DND-41 (cell line): ENCODE measurements around the gene PLAAT5.

Source experiments
- ATAC-seq: fragments of 200-7000 bp; cut with Tn5 transposase; 3 replicates; pipeline ENCODE4 v1.9.1; 2021; ENCODE audit warnings: low read depth; ENCODE audit not compliant: insufficient read depth
- DNase-seq: peaks from one replicate; pipeline ENCODE4 v3.0.0-alpha.2; 2020
- H2AFZ ChIP-seq: 2 replicates; pipeline ENCODE4 v1.6.0; 2012; ENCODE audit warnings: low read depth, low read length
- H3K27ac ChIP-seq: 2 replicates; pipeline ENCODE4 v1.5.1; 2012; ENCODE audit warnings: low read length, inconsistent platforms
- H3K27me3 ChIP-seq: fragments of 200-600 bp; sonication (generic); 2 replicates; pipeline ENCODE4 v1.6.0; 2012; ENCODE audit warnings: low read length, mild to moderate bottlenecking, inconsistent platforms; ENCODE audit not compliant: insufficient read depth, poor library complexity
- H3K36me3 ChIP-seq: 2 replicates; pipeline ENCODE4 v1.5.1; 2012; ENCODE audit warnings: low read length, inconsistent platforms; ENCODE audit not compliant: insufficient read depth
- H3K4me1 ChIP-seq: 2 replicates; pipeline ENCODE4 v1.5.1; 2012; ENCODE audit warnings: mild to moderate bottlenecking, low read length; ENCODE audit not compliant: insufficient read depth
- H3K4me2 ChIP-seq: 2 replicates; pipeline ENCODE4 v1.6.0; 2012; ENCODE audit warnings: mild to moderate bottlenecking, moderate library complexity, low read length, inconsistent platforms; ENCODE audit not compliant: insufficient read depth
- H3K4me3 ChIP-seq, 2 experiments: fragments of 200-600 bp in 1 of 2; shearing (Covaris generic) in 1 of 2; 2 replicates each; pipeline ENCODE4 v1.5.1; 2012 to 2016; ENCODE audit warnings: inconsistent platforms in 2 of 2, low read length in 2 of 2, mild to moderate bottlenecking in 2 of 2, low read depth in 1 of 2, moderate library complexity in 1 of 2
- H3K79me2 ChIP-seq: 2 replicates; pipeline ENCODE4 v1.6.0; 2012; ENCODE audit warnings: low read length, inconsistent platforms; ENCODE audit not compliant: insufficient read depth
- H3K9ac ChIP-seq: 2 replicates; pipeline ENCODE4 v1.6.0; 2012; ENCODE audit warnings: low read depth, mild to moderate bottlenecking, inconsistent platforms, low read length, moderate library complexity
- H3K9me3 ChIP-seq: 2 replicates; pipeline ENCODE4 v1.5.1; 2012; ENCODE audit warnings: low read length, moderate library complexity, mild to moderate bottlenecking, inconsistent platforms; ENCODE audit not compliant: insufficient read depth, severe bottlenecking
- H4K20me1 ChIP-seq: 2 replicates; pipeline ENCODE4 v1.6.0; 2012; ENCODE audit warnings: low read length; ENCODE audit not compliant: insufficient read depth
- EZH2 ChIP-seq: IDR thresholded peaks from 3 replicates; pipeline ENCODE4 v1.6.1; 2012; ENCODE audit warnings: borderline replicate concordance, low read depth, mild to moderate bottlenecking, moderate library complexity, low read length, inconsistent platforms; ENCODE audit not compliant: severe bottlenecking
- TF ChIP-seq, protein P1 (sequence below): IDR thresholded peaks from 2 replicates; pipeline ENCODE4 v1.5.1; 2012; ENCODE audit warnings: borderline replicate concordance, low read length, moderate library complexity, mild to moderate bottlenecking; ENCODE audit not compliant: poor library complexity, severe bottlenecking; ENCODE audit errors: extremely low read depth

PLAAT5 gene

GRCh38 chr11:63507511-63507910 lies 16.5 kb upstream of the PLAAT5 start:
- H3K27me3 ChIP-seq = no peaks in the 10 kb centered on the region
- no peak overlapping the region for H3K4me3 ChIP-seq
- no peaks in the 10 kb centered on the region for H3K4me1 ChIP-seq
- H3K4me2 ChIP-seq = no peak overlapping the region
- H3K9me3 ChIP-seq = no peaks in the 10 kb centered on the region
- H2AFZ ChIP-seq = no peak overlapping the region
- H3K9ac ChIP-seq = no peak overlapping the region
- no peaks in the 10 kb centered on the region for H3K79me2 ChIP-seq
- no peak for DNase-seq
- H3K27ac ChIP-seq = no peak overlapping the region
- TF ChIP-seq EZH2 = no peak
- TF ChIP-seq, protein P1, sequence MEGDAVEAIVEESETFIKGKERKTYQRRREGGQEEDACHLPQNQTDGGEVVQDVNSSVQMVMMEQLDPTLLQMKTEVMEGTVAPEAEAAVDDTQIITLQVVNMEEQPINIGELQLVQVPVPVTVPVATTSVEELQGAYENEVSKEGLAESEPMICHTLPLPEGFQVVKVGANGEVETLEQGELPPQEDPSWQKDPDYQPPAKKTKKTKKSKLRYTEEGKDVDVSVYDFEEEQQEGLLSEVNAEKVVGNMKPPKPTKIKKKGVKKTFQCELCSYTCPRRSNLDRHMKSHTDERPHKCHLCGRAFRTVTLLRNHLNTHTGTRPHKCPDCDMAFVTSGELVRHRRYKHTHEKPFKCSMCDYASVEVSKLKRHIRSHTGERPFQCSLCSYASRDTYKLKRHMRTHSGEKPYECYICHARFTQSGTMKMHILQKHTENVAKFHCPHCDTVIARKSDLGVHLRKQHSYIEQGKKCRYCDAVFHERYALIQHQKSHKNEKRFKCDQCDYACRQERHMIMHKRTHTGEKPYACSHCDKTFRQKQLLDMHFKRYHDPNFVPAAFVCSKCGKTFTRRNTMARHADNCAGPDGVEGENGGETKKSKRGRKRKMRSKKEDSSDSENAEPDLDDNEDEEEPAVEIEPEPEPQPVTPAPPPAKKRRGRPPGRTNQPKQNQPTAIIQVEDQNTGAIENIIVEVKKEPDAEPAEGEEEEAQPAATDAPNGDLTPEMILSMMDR = no peak
- ATAC-seq = no peak
- H4K20me1 ChIP-seq = no peaks in the 10 kb centered on the region
- no peaks in the 10 kb centered on the region for H3K36me3 ChIP-seq

DNA sequence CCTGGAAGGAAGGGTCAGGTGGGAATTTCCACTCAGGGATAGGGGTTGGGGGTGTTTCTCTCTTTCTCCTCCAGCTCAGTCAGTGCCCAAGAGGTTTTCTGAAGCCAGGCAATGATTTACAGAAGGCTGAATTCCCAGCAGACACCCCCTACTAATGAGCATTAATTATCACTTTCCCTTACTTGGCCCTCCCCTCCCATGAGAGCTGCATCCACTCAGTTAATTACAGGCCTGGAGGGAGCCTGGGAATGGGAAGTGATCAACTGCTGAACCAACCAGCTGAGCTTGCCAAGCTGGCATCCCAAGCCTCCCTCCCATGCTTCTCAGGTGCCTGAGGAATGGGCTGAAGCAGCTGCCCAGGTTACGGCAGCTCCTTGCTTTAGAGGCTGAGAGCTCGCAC lies 15.9 kb upstream of the PLAAT5 start:
- Histone ChIP-seq H3K36me3 (no peaks in the 10 kb centered on the region), H3K4me3 (no peak overlapping the region), H3K4me2 (no peak overlapping the region), H4K20me1 (no peaks in the 10 kb centered on the region), H3K9me3 (no peaks in the 10 kb centered on the region), H3K27ac (no peak overlapping the region), H3K4me1 (no peaks in the 10 kb centered on the region), H3K27me3 (no peaks in the 10 kb centered on the region), H3K79me2 (no peaks in the 10 kb centered on the region), H3K9ac (no peak overlapping the region), H2AFZ (no peak overlapping the region)
- ATAC-seq = no peak
- no peak for DNase-seq
- TF ChIP-seq, protein P1 = no peak
- no peak for TF ChIP-seq EZH2

GRCh38 chr11:63505857-63506528 lies 15.0 kb upstream of the PLAAT5 start, which contains the start of gene LGALS12:
Gene LGALS12, plus strand, starts transcription at chr11:63506084. Its CDS starts 375 bp downstream, at chr11:63506459.
- Histone ChIP-seq H3K27me3 (no peaks in the 10 kb centered on the region), H3K4me2 (no peak within 1 kb of the TSS), H3K79me2 (no peaks in the 10 kb centered on the region), H3K9me3 (no peaks in the 10 kb centered on the region), H3K4me1 (no peaks in the 10 kb centered on the region), H3K36me3 (no peaks in the 10 kb centered on the region), H3K9ac (no peak within 1 kb of the TSS), H3K4me3 (no peak within 1 kb of the TSS), H2AFZ (no peak within 1 kb of the TSS), H4K20me1 (no peaks in the 10 kb centered on the region), H3K27ac (no peak within 1 kb of the TSS)
- DNase-seq (peak; percentile 13), ATAC-seq (peak; percentile 39; the same call in 1 of the 3 replicates)
- TF ChIP-seq, protein P1 = no peak
- no peak for TF ChIP-seq EZH2
